NT2/D1 (cell line): ENCODE data around the gene GRB10.

Experiments
- SUZ12 ChIP-seq: IDR thresholded peaks from 2 replicates; pipeline ENCODE4 v1.6.1; 2011; ENCODE audit not compliant: insufficient read length, insufficient read depth; ENCODE audit errors: extremely low read depth
- YY1 ChIP-seq: IDR thresholded peaks from 2 replicates; pipeline ENCODE4 v1.6.1; 2011; ENCODE audit not compliant: insufficient read length, insufficient read depth
- ZNF274 ChIP-seq: IDR thresholded peaks from 2 replicates; pipeline ENCODE4 v1.6.1; 2011; ENCODE audit warnings: mild to moderate bottlenecking, low read depth, low read length

- TF ChIP-seq YY1 (no peak), ZNF274 (no peak), SUZ12 (no peak)
Measured at GRCh38 chr7:50560865-50561351, 221.8 kb downstream of the GRB10 start.
